HG02642 (cell line): ENCODE data around the gene VANGL1.

Source experiments
- ATAC-seq: cut with Tn5 transposase; IDR thresholded peaks from one replicate; pipeline ENCODE4 v1.9.1; 2021; ENCODE audit warnings: mild to moderate bottlenecking; ENCODE audit not compliant: unreplicated experiment, poor library complexity

The VANGL1 gene

DNA sequence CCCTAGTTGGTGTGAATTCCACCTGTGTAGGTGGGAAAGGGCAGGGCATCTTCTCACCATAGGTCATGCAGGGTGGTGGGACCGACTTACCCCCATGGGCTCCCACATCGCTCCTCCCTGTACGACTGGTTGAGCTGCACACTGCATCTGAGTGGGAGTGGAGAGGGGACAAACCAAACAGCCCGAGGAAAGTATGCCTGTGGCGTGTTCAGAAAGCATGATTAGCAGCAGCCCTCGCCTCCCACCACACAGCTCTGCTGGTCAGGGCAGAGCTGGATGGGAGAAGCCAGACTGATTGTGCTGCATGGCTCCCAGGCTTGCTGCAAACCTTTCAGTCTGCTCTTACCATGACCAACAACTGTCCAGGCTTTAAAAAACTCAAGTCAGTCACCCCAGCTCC lies 24.4 kb downstream of the VANGL1 start:
- ATAC-seq = no peak

GRCh38 chr1:115666702-115667101 lies 24.9 kb downstream of the VANGL1 start:
- no peak for ATAC-seq

DNA sequence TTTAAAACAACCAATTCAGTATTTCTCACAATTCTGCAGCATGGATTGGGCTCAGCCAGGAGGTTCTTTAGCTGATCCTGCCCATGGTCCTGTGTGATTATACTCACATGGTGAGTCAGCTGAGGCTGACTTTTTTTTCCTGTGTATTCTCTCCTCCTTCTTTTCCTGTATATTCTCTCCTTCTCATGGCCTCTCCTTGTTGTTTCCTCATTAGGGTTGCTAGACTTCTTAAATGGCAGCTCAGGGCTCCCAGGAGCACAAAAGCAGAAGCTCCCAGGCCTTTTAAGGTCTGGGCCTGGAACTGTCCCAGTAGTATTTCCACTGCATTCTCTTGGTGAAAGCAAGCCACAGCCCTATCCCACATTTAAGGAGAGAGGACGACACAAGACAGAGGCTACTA lies 26.8 kb downstream of the VANGL1 start:
- no peak for ATAC-seq

DNA sequence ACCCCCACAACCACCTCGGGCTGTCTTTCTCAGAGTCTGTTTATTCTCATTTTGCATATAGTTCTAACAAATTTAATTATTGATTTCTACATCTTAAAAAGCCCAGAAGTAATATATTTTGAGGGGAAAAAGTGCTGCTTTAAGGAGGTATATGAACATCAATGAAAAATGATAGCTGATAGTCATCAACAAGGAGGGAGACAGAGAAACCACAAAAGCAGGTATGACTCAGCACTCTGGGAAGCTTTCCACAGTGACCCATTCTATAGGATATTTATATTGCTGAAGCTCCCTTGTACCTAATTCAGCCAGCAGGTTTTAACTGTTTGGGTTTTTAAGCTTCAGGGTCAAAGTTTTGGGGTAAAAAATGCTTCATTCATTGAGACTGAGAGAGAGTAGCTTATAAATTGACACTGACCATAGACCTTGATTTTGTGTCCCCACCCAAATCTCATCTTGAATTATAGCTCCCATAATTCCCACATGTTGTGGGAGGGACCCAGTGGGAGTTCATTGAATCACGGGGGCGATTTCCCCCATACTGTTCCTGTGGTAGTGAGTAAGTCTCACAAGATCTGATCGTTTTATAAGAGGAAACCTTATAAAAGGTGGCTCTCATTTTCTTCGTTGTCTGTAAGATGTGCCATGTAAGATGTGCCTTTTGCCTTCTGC lies 27.4 kb downstream of the VANGL1 start:
- no peak for ATAC-seq

- no peak for ATAC-seq
Measured at GRCh38 chr1:115669886-115670285, 28.1 kb downstream of the VANGL1 start.

GRCh38 chr1:115670476-115671175 lies 28.9 kb downstream of the VANGL1 start:
- ATAC-seq = no peak

DNA sequence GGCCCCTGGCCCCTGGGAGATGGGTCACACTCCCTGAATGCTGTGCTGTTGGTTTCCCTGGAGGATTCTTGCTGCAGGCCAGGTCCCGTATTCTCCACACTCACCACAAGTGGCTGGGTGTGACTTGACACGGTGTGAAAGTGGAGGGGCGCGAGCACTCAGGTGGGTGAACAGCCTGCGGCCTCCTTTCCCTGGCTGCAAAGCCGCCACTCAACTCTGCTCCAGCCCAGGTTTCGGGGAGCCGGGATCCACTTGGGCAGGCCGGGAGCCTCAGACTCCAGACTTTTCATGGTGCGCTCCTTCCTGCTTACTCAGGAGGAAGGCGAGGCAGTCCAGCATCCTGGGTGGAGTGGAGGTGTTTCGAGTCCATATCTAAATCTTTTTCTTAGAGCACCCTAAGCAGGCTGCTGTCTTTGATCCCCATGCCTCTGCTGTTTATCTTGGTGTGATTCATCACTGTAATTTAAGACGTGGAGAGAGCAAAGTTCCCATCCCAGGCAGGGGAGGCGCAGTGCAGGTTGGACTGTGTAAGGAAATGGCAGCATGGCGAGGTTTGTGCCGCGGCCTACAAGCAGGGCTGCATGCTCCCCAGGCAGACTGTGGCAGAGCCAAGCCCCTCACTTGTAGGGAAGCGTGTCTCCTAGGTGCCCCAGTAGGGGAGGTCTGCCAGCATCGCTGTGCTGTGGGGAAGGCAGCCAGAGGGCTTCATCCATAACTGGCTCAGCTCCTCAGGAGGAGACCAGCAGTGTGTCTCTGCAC lies 29.6 kb downstream of the VANGL1 start:
- ATAC-seq = no peak

DNA sequence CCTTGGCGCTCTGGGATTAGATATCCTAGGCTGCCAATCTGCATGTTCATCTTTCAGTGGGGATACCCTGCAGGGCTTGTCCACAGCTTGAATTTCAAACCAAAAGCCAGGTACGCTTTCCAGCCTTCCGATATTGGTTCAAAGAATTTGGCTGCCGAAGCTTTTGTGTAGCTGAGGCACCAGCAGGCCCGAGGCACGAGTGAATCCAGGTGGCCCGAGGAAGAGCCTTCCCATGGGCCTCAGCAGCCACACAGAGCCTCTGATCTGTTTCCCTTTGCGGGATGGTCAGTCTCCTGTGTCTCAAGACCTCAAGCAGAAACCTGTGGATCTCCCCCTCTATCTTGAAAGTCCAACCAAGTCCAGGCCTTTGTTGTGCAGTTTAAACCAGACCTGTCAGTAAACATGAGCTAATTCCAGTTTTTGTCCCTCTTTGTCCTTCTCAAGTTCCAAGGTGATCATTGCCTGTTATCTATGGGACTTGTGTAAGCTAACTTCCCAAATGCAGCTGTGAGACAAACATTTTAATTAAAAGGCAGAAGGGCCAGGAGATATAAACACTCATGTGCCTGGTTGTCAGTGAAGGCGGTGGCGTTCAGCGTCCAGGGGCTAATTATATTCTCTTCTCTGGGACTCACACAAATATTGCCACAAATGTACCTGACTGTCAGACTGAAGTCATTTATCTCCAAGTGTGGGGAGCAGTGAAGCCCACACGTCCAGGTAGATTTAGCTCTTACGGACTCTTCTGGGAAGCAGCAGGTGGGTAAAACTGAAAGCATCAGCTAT lies 30.6 kb downstream of the VANGL1 start:
- ATAC-seq = no peak

- no peak for ATAC-seq
Measured at GRCh38 chr1:115676498-115677181, 34.9 kb downstream of the VANGL1 start.

DNA sequence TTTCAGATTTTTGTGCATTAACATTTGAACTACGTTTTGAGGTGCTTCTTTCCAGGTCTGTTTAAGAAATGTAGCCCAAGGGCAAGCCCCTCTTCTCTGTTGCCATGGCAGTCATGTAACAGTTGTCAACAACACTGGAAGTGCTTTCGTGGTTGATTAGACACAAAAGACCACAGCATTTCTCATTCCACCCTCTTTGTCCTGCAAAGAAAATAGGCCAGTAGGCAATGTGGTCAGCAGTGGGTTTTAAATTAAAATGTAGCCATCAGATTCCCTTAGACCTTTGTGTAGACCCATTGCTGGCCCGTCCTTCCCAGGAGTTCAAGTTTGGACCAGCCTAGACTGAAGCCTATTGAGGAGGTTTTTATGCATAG lies 35.4 kb downstream of the VANGL1 start:
- no peak for ATAC-seq

DNA sequence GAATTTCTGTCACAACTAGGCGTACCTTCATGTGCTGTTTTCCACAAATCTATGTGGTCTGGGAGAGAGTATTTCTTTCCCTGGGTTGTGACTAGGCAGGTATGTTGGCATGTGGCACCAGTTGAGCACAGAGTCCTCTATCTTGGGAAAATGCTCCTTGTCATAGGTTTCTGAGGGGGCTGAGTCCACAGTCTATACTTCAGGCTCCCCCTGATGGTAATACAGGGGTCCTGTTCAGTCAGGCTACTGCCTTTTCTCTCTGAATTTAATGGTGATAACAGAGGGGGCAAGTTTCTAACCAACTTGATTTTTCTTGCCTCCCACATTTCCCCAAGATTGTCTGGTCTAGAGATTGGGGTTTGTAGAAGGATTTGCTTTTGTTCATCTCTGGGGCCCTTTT lies 35.8 kb downstream of the VANGL1 start:
- ATAC-seq = no peak

GRCh38 chr1:115678141-115678540 lies 36.4 kb downstream of the VANGL1 start:
- ATAC-seq = no peak

DNA sequence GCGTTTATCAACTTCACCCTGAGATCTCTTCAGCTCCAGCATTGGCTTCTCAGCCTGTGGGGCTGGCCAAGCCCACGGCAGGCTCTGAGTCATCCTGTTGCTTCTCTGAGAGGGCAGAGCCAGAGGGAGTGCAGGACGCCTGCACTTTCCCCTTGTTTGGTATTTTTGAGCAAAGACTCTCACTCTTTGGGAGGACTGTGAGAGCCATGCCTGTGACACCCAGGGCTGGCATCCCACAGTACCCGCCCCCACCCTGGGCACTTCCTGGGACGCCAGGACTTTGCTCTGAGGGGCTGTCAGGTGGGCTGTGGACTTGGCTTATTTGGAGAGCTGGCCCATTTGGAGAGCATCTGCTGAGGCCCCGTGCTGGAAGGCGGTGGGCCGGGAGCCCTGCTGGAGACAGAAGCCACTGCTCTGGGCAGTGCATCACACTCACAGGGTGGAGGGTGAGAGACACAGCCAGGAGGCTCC lies 37.4 kb downstream of the VANGL1 start:
- ATAC-seq = no peak

DNA sequence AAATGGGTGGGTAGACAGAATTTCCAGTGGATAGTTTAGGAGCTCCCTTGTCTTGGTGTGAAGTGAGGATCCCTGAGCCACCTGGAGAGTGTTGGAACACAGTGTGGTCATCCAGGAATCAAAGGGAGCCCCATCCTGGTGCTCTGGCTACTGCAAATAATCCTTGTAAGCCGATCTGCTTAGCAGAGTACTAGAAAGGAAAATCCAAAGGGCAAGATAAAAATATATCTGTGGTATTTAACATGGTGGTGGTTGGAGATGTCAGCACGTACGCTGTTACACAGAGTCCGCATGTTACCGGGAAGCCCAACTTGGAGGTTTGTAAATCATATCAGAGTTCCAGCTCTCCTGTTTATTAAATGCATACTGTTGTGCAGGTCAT lies 39.0 kb downstream of the VANGL1 start:
- ATAC-seq = no peak

- no peak for ATAC-seq
Measured at GRCh38 chr1:115682792-115683191, 41.0 kb downstream of the VANGL1 start.

GRCh38 chr1:115685029-115685705 lies 43.4 kb downstream of the VANGL1 start:
- no peak for ATAC-seq

DNA sequence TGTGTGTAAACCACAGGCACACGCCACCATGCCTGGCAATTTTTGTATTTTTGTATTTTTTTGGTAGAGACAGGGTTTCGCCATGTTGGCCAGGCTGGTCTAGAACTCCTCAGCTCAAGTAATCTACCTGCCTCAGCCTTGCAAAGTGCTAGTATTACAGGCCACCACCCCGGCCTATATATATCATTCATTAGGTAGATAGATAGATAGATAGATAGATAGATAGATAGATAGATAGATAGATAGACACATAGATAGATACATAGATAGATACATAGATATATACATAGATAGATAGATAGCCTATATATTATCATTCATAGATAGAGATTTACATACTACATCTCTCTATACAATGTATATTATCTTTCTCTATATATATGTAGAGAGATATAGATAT lies 46.0 kb downstream of the VANGL1 start:
- ATAC-seq = no peak

DNA sequence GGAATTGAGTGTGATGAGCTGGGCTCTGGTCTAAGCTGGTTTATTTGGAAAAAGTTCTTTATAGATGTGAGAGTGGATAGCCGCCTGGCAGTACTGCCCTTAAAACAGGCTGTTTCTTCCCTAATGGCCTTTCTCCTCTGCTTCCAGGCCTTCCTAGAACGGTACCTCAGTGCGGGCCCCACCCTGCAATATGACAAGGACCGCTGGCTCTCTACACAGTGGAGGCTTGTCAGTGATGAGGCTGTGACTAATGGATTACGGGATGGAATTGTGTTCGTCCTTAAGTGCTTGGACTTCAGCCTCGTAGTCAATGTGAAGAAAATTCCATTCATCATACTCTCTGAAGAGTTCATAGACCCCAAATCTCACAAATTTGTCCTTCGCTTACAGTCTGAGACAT lies 49.2 kb downstream of the VANGL1 start:
- ATAC-seq = no peak

- ATAC-seq = no peak
Measured at GRCh38 chr1:115692224-115692623, 50.5 kb downstream of the VANGL1 start.

DNA sequence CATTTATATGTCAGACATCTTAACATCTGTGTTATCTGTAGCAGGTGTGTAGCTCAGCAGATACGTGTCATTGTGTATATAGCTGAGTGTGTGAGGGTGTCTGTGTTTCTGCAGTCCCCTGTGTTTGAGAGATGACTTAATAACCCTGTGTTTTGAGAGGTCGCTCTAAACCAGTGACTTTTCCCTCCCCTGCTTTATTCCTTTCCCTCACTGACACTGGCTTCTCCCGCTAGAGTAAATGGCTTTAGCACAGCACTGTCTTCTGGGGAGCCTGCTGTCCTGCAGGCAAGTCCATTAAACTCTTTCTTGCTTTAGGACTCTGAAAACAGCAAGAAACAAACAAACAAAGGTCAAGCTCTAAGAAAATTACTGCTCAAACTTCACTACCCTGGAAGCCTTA lies 53.0 kb downstream of the VANGL1 start:
- ATAC-seq = no peak
